Measurements from ENCODE around the gene KLK15. TPM values are rescaled to one million over a fixed set of nuclear protein-coding genes. Genes with fewer than 3 reads are reported as not detected.

The KLK15 gene
- total RNA-seq, 5 donors from 2014 or later (not counting 1 experiment from before 2014, with no cell fraction given) = not detected

DNA sequence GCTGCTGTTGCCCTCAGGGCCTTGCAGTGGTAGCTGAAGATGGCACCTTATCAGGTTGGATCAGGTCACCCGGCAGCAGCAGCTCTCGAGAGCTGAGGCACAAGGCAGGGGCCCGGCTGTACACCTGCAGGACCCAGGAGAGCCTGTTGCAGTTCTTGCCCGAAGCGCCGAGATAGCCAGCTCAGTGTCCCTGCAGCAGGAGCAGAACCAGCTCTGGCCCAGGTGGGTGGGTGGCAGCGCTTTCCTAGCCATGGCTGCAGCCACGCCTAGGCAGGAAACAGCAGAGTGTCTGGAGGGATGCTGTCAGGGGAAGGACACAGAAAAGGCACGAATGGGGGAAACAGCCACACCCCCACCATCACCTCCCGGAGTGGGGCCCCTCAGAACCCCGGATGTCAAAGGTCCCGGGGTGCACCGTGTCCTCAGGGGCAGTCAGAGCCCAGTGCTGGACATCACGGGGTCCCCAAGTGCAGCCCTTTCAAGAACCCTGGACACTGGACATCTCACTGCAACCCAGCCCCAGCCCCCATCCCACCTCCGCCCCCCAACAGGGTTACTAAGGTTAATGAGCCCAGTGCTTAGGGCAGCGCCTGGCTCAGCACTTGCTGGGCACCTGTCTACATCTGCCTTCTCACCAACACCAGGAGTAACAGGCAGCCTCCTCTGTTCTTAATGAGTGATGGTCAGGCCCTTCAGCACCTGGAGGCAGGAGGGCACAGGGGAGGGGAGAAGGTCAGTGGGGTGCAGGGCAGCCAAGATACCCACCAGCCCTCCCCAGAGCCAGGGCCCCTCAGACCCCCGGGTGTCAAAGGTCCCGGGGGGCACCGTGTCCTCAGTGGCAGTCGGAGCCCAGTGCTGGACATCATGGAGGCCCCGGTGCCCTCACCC is 34.5 kb downstream of the KLK15 start:
- Mint-ChIP-seq H3K4me1 (peaks cover 30 to 32% (median 31%) of the 10 kb centered on the region in 3 donors), H3K27ac (no peak overlapping the region), H3K36me3 (peaks cover 9% of the 10 kb centered on the region), H3K4me3 (no peak overlapping the region), H3K9me3 (no peaks in the 10 kb centered on the region), H3K27me3 (no peaks in the 10 kb centered on the region)
- ATAC-seq (replicated peaks in 1 of 4) = no peak
- DNase-seq = no peak
- no peak overlapping the region for H3K27ac ChIP-seq (ENCODE audit: low read length)
- H3K36me3 ChIP-seq (ENCODE audit: control insufficient read depth in 2 of 2, extremely low read depth in 1 of 2, insufficient read depth in 1 of 2, low read length in 1 of 2) = peaks cover 6 to 37% of the 10 kb centered on the region in 2 donors
- CTCF ChIA-PET = no interaction called here
- H3K9me3 ChIP-seq = no peaks in the 10 kb centered on the region
- H3K27me3 ChIP-seq (replicated peaks in 1 of 2; ENCODE audit: control insufficient read depth in 2 of 2, extremely low read depth in 1 of 2, insufficient read depth in 2 of 2, low read length in 1 of 2) = peaks cover 0 to 2% of the 10 kb centered on the region in 2 experiments
- H3K4me3 ChIP-seq (ENCODE audit: control insufficient read depth in 1 of 2, extremely low read depth in 1 of 2, low read length in 1 of 2) = no peak overlapping the region
- peaks cover 8 to 26% of the 10 kb centered on the region in 2 experiments for H3K4me1 ChIP-seq (ENCODE audit: control insufficient read depth in 1 of 2, extremely low read depth in 1 of 2, insufficient read depth in 2 of 2, low read length in 2 of 2)
- POLR2A ChIA-PET = no interaction called here
- WGBS (ENCODE audit: insufficient coverage) = 93% methylated on average over 12 of the region's 21 CpGs

DNA sequence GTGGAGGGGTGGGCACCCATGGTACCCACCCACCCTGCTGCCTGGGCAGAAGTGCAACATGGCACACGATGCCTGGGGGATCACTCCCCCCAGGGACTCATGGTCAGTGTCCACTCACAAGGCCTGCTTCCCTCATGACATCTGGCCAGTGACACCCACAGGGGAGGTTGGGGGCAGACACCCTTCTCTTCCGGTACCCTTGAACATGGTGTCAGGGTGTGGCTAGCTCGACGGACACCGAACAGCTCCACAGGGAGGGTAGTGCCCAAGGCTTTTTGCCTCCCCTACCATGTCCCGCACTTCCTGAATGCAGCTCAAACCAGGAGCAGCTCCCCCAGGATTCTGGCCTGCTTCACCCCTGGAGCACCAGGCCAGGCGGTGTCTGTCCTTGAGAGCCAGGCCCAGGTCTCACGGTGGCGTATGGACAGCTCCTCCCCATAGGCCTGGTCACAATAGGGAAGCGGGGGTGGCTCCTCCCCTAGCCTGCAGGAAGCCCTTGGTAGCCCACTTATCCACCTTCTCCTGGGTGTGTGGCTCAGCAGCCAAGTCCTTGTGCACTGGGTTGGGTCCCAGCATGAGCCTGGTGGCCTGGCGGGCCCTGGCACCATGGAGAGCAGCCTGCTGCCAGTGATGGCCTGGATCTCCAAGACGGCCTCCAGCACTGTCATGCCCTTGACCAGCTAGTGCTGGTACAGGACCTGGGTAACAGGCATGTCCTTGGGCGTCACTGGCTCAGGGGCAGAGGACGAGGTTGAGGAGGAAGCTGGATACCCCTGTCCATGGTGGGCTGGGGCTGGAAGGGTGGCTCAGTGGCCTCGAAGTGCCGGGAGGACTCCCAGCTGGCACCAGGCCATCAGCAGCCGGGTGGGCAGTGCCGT is 35.4 kb downstream of the KLK15 start:
- DNase-seq = no peak
- Histone ChIP-seq H3K27me3 (replicated peaks in 1 of 2; ENCODE audit: control insufficient read depth in 2 of 2, extremely low read depth in 1 of 2, insufficient read depth in 2 of 2, low read length in 1 of 2) (peaks cover 0 to 5% of the 10 kb centered on the region in 2 experiments), H3K9me3 (no peaks in the 10 kb centered on the region), H3K27ac (ENCODE audit: low read length) (no peak overlapping the region), H3K4me3 (ENCODE audit: control insufficient read depth in 1 of 2, extremely low read depth in 1 of 2, low read length in 1 of 2) (no peak overlapping the region), H3K4me1 (ENCODE audit: control insufficient read depth in 1 of 2, extremely low read depth in 1 of 2, insufficient read depth in 2 of 2, low read length in 2 of 2) (peaks cover 0 to 17% of the 10 kb centered on the region in 2 experiments), H3K36me3 (ENCODE audit: control insufficient read depth in 2 of 2, extremely low read depth in 1 of 2, insufficient read depth in 1 of 2, low read length in 1 of 2) (peaks cover 6 to 37% of the 10 kb centered on the region in 2 donors)
- CTCF ChIA-PET = no interaction called here
- Mint-ChIP-seq H3K9me3 (no peaks in the 10 kb centered on the region), H3K36me3 (peaks cover 9% of the 10 kb centered on the region), H3K4me3 (no peak overlapping the region), H3K27me3 (no peaks in the 10 kb centered on the region), H3K27ac (no peak overlapping the region), H3K4me1 (peaks cover 21 to 25% (median 25%) of the 10 kb centered on the region in 3 donors)
- 96% methylated on average over 17 of the region's 18 CpGs for WGBS (ENCODE audit: insufficient coverage)
- POLR2A ChIA-PET = no interaction called here
- ATAC-seq (replicated peaks in 1 of 4) = no peak

DNA sequence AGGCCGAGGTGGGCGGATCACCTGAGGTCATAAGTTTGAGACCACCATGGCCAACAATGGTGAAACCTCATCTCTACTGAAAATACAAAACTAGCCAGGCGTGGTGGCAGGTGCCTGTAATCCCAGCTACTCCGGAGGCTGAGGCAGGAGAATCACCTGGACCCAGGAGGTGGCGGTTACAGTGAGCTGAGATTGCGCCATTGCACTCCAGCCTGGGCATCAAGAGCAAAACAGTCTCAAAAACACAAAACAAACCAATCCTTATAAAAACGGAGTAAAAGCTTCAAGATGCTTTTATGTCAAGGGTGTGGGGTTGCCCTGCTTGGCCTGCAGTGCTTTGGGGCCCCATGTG is 36.0 kb downstream of the KLK15 start:
- no peaks in the 10 kb centered on the region for H3K9me3 Mint-ChIP-seq
- H3K36me3 ChIP-seq (ENCODE audit: control insufficient read depth in 2 of 2, extremely low read depth in 1 of 2, insufficient read depth in 1 of 2, low read length in 1 of 2) = peaks cover 6 to 37% of the 10 kb centered on the region in 2 donors
- POLR2A ChIA-PET = no interaction called here
- no peaks in the 10 kb centered on the region for H3K9me3 ChIP-seq
- H3K27ac ChIP-seq (ENCODE audit: low read length) = no peak overlapping the region
- no peaks in the 10 kb centered on the region for H3K27me3 Mint-ChIP-seq
- CTCF ChIA-PET = no interaction called here
- no peak overlapping the region for H3K4me3 Mint-ChIP-seq
- peaks cover 0 to 5% of the 10 kb centered on the region in 2 experiments for H3K27me3 ChIP-seq (replicated peaks in 1 of 2; ENCODE audit: control insufficient read depth in 2 of 2, extremely low read depth in 1 of 2, insufficient read depth in 2 of 2, low read length in 1 of 2)
- H3K4me1 ChIP-seq (ENCODE audit: control insufficient read depth in 1 of 2, extremely low read depth in 1 of 2, insufficient read depth in 2 of 2, low read length in 2 of 2) = peaks cover 0 to 11% of the 10 kb centered on the region in 2 experiments
- ATAC-seq (replicated peaks in 1 of 4) = no peak
- DNase-seq = no peak
- H3K4me3 ChIP-seq (ENCODE audit: control insufficient read depth in 1 of 2, extremely low read depth in 1 of 2, low read length in 1 of 2) = no peak overlapping the region
- whole genome bisulfite sequencing (ENCODE audit: insufficient coverage) = 100% methylated on average over 2 of the region's 7 CpGs
- no peak overlapping the region for H3K27ac Mint-ChIP-seq
- peaks cover 16 to 19% (median 19%) of the 10 kb centered on the region in 3 donors for H3K4me1 Mint-ChIP-seq
- peaks cover 9% of the 10 kb centered on the region for H3K36me3 Mint-ChIP-seq

DNA sequence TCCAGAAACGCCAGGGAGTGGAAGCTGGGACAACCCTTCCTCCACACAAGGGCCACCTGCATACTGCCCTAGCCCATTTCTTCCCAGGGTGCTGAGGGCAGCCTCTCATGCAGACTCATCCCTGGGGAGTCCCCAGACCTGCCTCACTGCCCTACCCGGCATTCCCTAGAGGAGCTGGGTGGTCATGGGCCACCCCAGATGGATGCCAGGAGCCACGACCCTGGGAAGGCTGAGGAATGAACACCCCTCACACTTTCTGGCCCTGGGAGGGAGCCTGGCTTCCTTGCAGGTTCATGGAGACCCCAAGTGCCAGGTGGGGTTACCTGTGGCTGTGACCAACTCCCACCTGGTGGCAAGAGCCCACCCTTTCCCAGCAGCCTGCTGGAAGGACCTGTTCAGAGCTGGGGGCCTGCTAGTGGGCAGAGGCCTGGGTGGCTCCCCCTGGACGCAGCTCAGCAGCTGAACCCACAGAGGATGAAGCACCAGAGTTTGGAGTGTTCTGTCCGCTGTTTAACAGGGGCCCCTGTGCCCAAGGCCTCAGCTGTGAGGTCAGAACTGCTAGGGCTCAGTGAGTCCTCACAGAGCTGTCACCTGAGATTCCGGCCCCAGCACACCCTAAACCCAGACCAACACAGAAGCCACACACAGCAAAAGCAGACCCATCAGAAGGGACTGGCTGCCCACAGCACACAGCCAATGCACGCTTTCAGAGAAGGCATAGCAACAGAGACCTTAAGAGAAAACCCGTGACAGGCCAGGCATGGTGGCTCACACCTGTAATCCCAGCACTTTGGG is 36.5 kb downstream of the KLK15 start:
- DNase-seq = no peak
- peaks cover 0 to 8% of the 10 kb centered on the region in 2 experiments for H3K4me1 ChIP-seq (ENCODE audit: control insufficient read depth in 1 of 2, extremely low read depth in 1 of 2, insufficient read depth in 2 of 2, low read length in 2 of 2)
- H3K4me3 ChIP-seq (ENCODE audit: control insufficient read depth in 1 of 2, extremely low read depth in 1 of 2, low read length in 1 of 2) = no peak overlapping the region
- no peaks in the 10 kb centered on the region for H3K27me3 Mint-ChIP-seq
- WGBS (ENCODE audit: insufficient coverage) = 94% methylated on average over 5 of the region's 8 CpGs
- H3K27me3 ChIP-seq (replicated peaks in 1 of 2; ENCODE audit: control insufficient read depth in 2 of 2, extremely low read depth in 1 of 2, insufficient read depth in 2 of 2, low read length in 1 of 2) = peaks cover 0 to 5% of the 10 kb centered on the region in 2 experiments
- peaks cover 9% of the 10 kb centered on the region for H3K36me3 Mint-ChIP-seq
- ATAC-seq (replicated peaks in 1 of 4) = no peak
- H3K27ac ChIP-seq (ENCODE audit: low read length) = no peak overlapping the region
- peaks cover 11 to 14% (median 13%) of the 10 kb centered on the region in 3 donors for H3K4me1 Mint-ChIP-seq
- CTCF ChIA-PET = no interaction called here
- H3K9me3 Mint-ChIP-seq = no peaks in the 10 kb centered on the region
- POLR2A ChIA-PET = no interaction called here
- no peaks in the 10 kb centered on the region for H3K9me3 ChIP-seq
- peaks cover 6 to 37% of the 10 kb centered on the region in 2 donors for H3K36me3 ChIP-seq (ENCODE audit: control insufficient read depth in 2 of 2, extremely low read depth in 1 of 2, insufficient read depth in 1 of 2, low read length in 1 of 2)
- H3K27ac Mint-ChIP-seq = no peak overlapping the region
- H3K4me3 Mint-ChIP-seq = no peak overlapping the region

DNA sequence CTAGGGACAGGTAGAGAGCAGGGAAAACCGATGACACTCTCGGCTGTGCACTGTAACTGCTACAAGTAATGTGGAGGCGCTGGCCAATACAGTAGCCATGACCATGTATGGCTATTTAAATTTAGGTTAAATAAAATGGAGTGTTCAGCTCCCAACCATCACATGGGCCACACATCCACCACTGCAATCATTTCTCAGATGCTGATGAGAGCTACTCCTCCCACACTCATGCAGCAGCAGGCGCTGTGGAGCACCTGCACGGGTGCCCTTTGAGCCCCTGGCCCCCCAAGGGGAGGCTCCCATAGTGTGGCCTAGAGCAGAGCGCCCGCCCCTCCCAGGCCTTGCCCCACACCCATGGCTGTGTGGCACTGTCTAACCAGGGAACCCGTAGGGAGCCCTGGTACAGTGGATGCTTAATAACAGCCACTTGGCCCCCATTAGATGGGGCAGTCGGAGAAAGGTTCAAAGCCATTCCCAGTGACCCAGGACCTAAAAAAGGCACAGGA is 37.2 kb downstream of the KLK15 start:
- POLR2A ChIA-PET = no interaction called here
- no peak overlapping the region for H3K4me3 ChIP-seq (ENCODE audit: control insufficient read depth in 1 of 2, extremely low read depth in 1 of 2, low read length in 1 of 2)
- no peaks in the 10 kb centered on the region for H3K9me3 ChIP-seq
- peaks cover 0 to 5% of the 10 kb centered on the region in 2 experiments for H3K27me3 ChIP-seq (replicated peaks in 1 of 2; ENCODE audit: control insufficient read depth in 2 of 2, extremely low read depth in 1 of 2, insufficient read depth in 2 of 2, low read length in 1 of 2)
- CTCF ChIA-PET = no interaction called here
- peaks cover 7% of the 10 kb centered on the region for H3K36me3 Mint-ChIP-seq
- no peak overlapping the region for H3K27ac ChIP-seq (ENCODE audit: low read length)
- peaks cover 6 to 37% of the 10 kb centered on the region in 2 donors for H3K36me3 ChIP-seq (ENCODE audit: control insufficient read depth in 2 of 2, extremely low read depth in 1 of 2, insufficient read depth in 1 of 2, low read length in 1 of 2)
- ATAC-seq (replicated peaks in 1 of 4) (no peak), DNase-seq (no peak)
- peaks cover 11 to 13% (median 12%) of the 10 kb centered on the region in 3 donors for H3K4me1 Mint-ChIP-seq
- no peak overlapping the region for H3K27ac Mint-ChIP-seq
- no peak overlapping the region for H3K4me3 Mint-ChIP-seq
- H3K27me3 Mint-ChIP-seq = no peaks in the 10 kb centered on the region
- WGBS (ENCODE audit: insufficient coverage) = 100% methylated on average over 1 of the region's 9 CpGs
- H3K4me1 ChIP-seq (ENCODE audit: control insufficient read depth in 1 of 2, extremely low read depth in 1 of 2, insufficient read depth in 2 of 2, low read length in 2 of 2) = peaks cover 0 to 8% of the 10 kb centered on the region in 2 experiments
- no peaks in the 10 kb centered on the region for H3K9me3 Mint-ChIP-seq

DNA sequence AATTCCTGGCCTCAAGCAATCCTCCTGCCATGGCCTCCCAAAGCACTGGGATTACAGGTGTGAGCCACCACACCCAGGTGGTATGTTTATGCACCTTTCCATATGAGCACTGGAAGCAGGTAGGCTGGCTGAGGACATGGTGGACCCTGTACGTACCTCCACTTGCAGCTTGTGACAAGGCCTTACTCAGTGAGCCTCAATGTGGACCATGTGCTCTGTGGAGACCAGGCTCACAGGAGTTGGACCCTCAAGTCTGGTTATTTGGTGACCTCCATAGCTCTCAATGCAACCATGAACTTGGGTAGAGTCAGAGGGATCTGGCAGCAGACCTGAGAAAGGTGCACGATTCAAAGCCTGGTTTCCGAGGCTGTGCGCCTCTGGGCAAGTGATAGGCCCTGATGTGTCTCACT is 37.7 kb downstream of the KLK15 start:
- Mint-ChIP-seq H3K9me3 (no peaks in the 10 kb centered on the region), H3K36me3 (peaks cover 3% of the 10 kb centered on the region), H3K4me3 (no peak overlapping the region), H3K27me3 (no peaks in the 10 kb centered on the region), H3K27ac (no peak overlapping the region), H3K4me1 (peaks cover 8 to 11% (median 10%) of the 10 kb centered on the region in 3 donors)
- ATAC-seq (replicated peaks in 1 of 4) (no peak), DNase-seq (no peak)
- CTCF ChIA-PET = no interaction called here
- H3K36me3 ChIP-seq (ENCODE audit: control insufficient read depth in 2 of 2, extremely low read depth in 1 of 2, insufficient read depth in 1 of 2, low read length in 1 of 2) = peaks cover 6 to 32% of the 10 kb centered on the region in 2 donors
- peaks cover 0 to 8% of the 10 kb centered on the region in 2 experiments for H3K4me1 ChIP-seq (ENCODE audit: control insufficient read depth in 1 of 2, extremely low read depth in 1 of 2, insufficient read depth in 2 of 2, low read length in 2 of 2)
- H3K27me3 ChIP-seq (replicated peaks in 1 of 2; ENCODE audit: control insufficient read depth in 2 of 2, extremely low read depth in 1 of 2, insufficient read depth in 2 of 2, low read length in 1 of 2) = peaks cover 0 to 5% of the 10 kb centered on the region in 2 experiments
- POLR2A ChIA-PET = no interaction called here
- H3K9me3 ChIP-seq = no peaks in the 10 kb centered on the region
- no peak overlapping the region for H3K27ac ChIP-seq (ENCODE audit: low read length)
- no peak overlapping the region for H3K4me3 ChIP-seq (ENCODE audit: control insufficient read depth in 1 of 2, extremely low read depth in 1 of 2, low read length in 1 of 2)
- WGBS (ENCODE audit: insufficient coverage) = 78% methylated on average over 1 of the region's 4 CpGs
